NCI-H2107 treated with DMSO at 0.1 percent for 48 hours (cell line): ENCODE data around the gene C10orf95.

Experiments used
- DNase-seq: peaks from one replicate; lab custom pipeline; 2025; ENCODE audit not compliant: unreplicated experiment; lab: John Stamatoyannopoulos, UW

Gene C10orf95

DNA sequence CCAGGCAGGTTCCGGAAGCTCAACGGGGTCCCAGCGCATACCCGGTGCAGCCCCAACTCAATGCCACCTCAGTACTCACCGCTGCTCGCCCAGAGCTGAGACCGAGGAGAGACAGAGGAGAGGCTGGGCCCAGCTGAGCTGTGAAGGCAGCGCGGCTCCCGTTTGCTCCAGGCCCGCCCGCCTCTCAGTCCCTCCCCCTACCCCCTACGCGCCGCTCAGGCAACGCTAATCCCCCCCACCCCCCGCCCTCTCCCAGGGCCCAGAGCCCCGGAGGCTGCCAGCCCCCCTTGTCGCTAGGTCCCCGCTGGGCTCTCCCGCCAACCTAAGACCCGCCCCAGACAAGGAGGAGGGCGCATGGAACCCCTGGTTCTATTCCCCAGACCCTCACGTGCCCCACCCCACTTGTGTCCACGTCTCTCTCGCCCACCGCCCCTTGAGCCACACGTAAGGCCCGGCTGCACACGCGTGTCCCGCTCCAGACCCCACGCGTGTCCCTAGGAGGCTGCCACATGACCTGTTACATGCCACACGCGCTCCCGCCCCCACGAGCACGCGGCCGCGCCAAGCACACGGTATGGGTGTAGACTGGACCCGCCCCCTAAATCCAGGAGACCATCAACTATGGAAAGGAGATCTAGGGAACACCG lies 32.6 kb downstream of the C10orf95 start, which contains the start of gene PSD:
TSS of gene PSD (minus strand) at position 164 of the 647 bp plus-strand sequence. CDS start 1,747 bp downstream, outside the sequence.
- DNase-seq: peak; percentile 52

DNA sequence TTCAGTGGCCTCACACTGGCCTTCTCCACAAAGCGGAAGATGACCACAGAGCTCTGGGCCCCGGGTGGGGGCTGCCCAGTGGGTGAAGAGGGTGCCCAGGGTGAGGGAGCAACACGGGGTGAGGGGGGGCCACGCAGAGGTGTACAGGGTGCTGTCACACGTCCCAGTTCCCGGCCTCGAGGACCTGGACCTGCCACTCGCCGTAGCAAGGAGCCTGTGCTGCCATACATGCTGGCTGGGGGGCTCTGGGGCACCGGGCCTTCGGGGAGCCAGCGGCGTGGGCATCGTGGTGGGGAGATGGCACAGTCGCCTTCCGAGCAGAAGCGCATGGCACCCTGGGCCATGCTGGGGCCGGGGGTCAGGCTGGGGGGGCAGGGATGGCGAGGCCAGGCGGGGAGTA lies 34.6 kb downstream of the C10orf95 start:
- DNase-seq: no peak

DNA sequence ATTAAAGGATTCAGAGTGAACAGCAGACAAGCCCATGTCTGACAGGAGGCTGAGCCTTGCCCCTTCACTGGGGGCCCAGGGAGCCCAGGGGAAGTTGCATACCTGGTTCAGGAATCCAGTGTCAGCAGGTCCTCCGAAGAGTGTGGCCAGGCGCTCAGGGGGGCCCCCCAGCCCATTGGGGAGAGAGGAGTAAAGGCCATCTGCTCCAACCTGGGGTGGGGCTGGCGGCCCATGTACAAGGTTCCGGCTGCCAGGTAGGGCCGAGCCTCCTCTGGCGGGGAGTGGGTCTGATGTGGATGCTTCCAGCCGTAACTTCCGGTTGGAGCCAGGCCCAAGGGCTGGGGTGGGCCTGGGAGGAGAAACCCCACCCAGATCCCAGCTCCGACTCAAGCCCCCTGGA lies 35.1 kb downstream of the C10orf95 start:
- no peak for DNase-seq

DNA sequence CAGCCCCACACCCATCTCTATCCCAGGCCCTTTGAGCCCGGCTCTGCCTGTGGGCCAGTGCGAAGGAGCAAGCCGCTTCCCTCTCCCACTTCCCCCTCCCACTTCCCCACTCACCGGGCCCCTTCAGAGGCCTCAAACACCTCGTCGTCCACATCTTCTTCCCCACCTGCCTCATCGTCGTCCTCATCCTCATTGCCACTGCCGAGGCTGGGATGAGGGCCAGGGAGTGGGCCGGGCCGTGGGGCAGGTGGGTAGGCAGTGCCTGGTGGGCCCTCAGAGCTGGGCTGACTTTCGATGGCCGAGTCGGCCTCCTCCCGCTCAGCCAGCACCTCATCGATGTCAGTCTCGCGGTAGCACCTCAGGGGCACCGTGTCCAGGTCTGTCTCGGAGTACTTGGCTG lies 36.6 kb downstream of the C10orf95 start:
- no peak for DNase-seq

DNA sequence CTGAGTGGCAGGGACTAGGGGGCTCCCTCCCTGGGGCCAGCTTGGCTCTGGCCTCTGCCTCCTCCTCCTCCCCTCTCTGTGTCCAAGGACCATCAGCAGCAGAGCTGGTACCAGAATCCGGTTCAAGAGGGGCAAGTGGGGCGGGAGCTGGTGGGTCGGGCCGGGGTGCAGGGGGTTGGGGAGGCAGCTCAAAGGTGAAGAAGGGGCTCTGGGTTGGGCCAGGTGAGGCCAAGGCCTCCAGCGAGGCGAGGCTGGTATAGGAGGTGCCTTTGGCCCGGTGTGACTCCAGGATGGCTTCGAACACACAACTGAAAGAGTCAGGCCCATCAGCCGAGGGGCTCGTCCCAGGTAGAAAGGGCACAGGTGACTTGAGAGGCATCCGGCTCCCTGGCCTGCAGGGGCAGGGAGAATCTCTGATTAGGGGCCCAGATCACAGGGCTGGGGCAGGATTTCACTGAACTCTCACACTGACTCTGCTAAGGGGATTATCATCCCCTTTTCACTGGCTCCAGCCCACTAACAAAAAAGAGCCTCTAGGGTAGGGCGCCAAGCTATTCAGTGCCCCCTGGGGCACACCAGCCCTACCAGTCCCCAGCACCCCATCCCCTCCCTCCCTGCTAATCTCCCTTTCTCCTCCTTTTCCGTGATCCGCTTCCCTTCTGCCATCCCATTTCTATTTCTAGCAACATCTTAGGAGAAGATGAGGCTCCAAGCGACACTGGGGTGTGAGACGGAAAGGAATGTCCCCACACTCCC lies 37.4 kb downstream of the C10orf95 start:
- DNase-seq: no peak

DNA sequence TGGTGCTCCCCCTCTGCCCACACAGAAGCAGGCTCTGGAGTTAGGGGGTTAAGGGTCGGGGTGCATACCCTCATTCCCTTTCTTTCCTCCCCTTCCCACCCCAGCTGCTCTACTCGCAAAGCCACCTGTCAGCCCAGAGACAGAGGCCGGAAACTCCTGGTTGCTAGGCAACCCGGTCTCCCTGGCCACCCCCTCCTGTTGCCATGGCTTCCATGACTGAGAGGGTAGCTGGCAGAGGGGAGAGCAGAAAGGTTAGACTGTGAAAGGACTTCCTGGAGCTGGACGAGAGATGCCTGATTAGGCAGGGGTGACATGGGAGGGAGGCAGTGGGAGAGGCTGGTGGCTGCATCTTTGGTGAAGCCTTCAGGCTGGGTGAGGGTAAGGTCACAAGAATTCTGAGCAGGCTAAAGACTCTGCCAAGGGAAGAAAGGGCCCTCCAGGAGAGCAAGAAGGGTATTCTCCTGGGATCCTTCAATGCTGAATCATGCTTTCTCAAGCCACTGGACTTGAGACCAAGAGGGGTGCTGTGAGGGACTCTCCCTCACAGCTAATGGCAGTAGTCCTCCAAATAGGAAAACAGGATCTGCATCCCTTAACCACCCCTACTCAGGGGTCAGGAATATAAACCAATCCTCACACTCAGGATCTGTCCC lies 38.2 kb downstream of the C10orf95 start:
- peak; percentile 7 for DNase-seq

DNA sequence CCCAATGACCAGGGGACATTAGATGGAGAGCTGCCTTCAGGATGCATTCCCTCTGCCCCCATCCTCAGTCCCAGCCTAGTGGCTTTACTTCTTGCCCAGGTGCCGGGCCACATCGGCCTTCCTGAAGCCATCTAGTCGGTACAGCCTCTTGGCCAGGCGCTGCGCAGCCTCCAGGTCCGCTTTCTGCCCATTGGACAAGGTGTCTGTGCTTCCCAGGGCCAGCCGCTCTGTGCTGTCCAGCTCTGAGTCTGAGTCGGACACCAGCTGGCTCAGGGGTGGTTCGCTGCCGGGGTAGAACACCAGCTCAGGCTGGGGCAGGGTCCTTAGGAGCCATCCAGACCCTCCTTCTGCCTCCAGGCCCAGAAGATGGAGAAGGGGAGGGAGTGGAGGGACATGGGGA lies 39.0 kb downstream of the C10orf95 start:
- DNase-seq: no peak

DNA sequence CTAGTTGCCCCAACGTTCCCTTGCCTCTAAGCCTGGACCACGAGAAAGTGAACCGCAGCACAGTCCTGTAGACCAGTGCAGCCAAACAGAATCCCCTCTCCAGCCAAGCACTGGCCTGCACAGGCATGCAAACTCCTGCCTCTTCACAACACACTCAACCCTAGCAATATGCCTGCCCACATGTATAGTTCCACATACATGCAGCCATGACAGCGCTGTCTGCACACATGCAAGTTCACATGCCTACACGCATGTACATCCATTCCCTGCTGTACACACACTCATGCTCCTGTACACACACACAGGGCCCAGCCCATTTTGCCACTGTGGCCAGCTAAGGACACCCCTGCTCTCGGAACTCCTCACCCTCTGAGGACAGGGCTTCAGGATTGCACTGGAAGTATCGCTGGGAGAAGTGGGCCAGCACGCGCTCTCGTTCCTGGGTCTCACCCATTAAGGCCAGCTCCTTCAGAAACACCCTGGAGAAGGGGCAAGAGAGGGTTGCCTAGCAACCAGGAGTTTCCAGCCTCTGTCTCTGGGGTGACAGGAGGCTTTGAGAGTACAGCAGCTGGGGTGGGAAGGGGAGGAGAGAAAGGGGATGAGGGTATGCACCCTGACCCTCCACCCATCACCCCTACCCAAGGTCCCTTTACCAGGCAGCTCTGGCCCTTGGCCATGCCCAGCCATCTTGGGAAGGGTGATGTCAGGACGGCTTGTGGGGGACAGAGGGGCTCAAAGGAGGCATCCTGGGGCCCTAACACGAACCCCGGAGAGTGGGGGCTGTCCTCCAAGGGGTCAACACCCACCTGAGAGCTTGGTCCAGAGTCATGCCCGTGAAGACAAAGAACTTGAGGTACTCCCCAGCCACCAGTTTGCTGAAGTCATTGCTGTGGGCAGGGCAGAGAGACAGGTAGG lies 39.7 kb downstream of the C10orf95 start:
- DNase-seq: no peak

DNA sequence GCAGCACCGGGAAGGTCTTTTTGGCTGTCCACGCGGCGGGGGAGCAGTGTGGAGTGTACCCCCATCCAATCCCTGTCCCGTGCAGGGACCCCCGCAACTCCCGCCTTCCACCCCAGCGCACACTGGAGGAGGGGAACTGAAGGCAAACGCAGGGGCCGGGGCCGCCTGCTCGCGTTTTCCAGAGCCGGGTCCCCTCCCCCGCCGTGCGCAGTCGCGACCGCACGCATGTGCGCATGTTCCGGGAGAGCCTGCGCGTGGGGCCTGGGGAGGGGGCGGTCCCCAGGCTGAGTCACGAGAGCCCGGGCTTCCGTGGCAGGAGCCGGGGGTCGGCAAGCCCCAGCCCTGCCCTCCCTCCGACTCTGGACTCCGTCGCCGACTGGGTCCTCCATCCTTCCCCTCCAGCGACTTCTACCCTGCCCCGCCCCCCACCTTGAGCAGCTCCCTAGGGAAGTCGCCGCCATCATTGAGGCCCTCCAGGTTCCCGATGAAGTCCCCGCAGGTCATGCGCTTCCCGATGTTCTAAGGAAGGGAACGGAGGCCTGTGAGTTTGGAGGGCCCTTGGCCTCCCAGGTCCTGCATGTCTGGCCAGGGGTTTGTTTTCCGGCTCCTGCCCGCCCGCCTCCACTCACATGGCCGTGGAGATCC lies 40.8 kb downstream of the C10orf95 start:
- no peak for DNase-seq

DNA sequence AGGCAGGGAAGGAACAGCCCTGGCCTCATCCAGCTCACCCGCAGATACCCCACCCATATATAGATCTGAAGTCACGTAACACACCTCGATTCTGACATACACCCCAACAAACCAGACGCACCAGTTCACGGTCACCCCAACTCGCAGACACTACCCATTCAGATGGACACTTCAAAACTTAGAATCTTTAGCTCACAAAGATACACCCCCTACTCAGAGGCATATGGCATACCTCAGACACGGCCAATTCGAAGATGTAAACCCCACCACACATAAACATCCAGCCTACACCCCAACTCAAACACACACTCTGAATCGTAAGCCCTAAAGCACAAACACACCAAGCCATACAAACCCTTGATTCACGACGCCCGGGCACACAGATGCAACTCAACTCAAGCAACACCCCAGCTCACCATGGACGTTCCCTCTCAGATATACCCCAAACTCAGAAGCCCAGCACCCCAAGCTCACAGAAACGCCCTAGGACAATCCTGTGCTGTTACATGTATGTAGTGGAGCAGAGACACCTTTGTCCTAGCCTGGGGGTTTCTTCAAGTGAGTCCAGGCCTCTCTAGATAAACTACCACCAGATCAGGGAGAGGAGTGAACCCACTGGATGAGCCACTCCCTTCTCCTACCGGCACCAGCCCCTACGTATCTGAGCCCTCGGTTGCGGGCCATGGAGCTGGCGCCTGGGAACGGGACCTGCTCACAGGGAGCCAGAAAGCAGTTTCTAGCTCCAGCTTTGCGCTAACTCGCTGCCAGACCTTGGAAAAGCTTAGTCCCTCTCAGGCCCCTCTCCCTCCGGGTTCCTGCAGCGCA lies 41.5 kb downstream of the C10orf95 start:
- no peak for DNase-seq

DNA sequence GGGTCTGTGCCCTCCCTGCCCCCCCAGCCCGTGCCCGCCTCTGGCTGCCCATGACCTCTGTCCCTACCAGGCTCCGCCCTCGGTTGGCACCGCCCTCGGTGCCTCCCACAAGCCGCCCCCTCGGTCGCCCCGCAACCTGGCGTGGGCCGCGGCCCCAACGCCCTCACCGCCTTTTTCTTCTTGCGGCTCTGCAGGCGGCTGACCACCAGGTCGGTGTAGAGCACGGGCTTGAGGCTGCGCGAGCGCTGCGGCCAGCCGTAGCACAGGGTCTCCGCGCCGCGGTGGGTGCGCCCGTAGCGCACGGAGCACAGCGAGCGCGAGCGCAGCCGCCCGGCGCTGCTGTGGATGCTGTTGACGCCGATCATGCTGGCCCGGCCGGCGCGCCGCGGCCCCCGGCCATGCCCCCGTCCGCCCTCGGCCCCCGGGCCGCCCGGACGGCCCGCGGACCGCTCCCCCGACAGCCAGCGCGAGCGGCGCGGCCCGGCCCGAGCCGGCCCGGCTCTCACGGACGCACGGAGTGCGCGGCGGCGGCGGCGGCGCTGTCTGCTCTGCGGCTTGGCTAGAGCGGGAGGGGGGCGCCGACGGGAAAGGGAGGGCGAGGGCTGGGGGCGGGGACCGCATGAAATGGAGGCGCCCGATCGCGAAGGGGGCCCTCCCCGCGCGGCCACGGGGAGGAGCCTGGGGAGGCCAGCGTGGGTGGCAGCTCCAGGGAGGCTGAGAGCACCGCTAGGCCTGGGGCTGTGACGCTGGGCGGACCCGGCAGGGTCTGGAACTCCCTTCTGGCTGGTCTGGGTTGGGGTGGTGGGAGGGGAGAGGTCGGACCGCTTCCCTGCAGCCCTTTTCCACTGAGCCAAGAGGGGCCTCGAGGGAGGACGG lies 42.4 kb downstream of the C10orf95 start:
- DNase-seq: no peak

DNA sequence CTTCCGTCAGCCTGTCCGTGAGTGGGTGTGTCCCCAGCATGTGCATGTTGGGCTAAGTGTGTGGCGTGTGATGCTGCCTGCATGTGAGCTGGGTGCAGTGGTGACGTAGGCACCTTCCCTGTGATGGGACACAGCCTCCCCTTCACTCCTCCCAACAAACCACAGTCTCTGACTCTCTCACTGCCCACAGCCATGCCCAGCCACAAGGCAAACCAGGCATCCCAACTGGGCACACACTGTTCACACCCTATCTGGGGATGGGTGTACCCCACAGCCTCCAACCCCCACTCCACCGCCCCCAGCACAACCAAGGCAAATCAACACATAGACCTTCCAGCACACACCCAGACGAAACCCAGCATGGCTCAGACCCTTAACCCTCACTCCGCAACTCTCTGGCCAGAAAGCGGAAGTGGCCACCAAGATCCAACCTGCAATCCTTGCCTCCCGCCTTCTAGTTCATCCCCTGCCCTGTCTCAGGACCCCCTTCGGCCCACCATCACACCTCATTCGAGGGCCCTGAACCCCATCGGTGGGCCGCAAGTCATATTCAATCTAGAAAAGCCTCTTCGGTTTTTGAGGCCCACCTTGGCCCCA lies 43.1 kb downstream of the C10orf95 start:
- DNase-seq: no peak

DNA sequence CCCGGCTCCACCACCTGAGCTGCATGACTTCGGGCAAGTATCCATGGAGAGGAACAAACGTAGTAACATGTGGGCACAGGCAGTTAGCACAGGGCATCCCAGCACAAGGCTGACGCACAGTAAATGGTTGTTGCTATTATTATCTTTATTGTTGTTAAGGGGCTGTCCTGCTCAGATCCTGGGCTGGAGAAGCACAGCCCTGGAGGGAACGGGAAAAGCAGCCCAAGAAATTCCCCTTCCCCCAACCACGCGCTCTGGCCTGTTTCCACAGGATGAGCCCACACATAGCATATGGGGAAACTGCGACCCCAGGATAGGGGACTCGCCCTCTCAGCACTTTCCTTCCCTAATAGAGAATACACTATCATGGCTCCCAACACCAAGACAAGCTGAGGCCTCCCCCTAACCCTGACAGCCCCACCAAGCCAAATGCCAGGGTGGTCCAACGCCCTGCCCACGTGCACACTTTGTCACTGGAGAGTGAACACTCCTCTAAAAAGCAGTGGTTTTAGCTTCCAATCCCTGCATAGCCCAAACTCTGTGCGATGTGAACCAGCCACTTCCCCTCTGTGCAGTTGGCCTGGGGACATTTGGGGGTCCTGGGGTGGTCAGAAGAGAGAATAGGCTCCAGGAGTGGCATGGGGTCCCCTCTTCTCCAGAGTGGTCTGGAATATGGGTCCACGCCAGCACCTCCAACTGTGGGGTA lies 43.8 kb downstream of the C10orf95 start:
- no peak for DNase-seq

DNA sequence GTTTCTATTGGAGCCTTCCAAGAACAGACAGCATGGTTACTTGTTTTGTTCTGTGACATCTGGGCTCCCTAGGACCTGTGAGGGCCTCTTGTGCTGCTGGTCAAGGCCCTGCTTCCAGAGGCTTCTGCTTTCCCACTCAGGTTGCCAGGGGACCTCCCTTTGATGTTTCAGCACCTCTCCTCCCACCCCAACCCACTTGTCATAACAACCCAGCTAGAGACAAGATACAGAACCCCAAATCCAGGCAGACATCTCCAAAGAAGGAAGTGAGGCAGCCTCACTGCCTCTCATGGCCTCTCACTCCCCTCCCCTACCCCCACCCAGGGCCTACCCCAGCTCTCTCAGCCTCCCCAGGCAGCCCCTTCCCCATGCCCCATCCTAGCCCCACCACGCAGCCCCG lies 44.5 kb downstream of the C10orf95 start:
- DNase-seq: no peak

DNA sequence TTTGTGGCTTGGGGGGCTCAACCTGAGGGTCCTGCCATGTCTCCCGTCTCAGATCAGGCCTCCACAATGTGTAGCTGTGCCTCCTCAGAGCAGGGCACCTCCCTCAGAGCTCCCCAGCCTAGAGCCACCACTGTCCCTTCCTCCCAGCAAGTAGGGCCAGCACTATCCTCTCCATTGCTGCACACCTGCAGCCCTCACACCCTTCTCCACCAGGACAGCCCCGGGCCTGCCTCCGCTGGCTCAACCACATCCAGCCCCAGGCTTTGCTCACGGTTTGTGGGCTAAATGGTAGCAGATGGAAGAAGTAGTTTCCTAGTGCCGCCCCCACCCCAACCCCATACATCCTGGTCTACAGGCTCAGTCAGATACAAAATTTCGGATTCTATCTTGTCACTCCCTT lies 45.7 kb downstream of the C10orf95 start:
- no peak for DNase-seq

DNA sequence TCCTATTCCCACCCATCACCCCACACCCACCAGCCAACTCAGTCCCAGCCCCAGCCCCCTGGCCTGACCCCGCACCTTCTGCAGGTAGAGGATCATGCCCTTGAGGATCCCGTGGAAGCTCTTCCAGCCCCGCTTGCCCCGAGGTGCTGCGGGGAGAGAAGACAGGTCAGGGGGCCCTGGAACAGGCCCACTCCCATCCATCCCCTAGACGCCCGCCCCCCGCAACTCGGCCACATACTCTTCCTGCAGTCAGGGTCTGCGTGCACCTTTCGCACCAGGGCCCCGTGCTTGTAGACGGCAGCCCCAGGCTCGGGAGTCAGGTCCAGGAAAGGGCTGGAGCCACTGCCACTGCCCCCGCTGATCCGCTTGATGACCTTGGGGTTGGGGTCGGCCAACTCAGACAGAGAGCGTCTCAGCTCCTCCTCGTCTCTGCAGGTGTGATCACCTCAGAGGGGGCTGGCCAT lies 46.2 kb downstream of the C10orf95 start:
- DNase-seq: no peak

DNA sequence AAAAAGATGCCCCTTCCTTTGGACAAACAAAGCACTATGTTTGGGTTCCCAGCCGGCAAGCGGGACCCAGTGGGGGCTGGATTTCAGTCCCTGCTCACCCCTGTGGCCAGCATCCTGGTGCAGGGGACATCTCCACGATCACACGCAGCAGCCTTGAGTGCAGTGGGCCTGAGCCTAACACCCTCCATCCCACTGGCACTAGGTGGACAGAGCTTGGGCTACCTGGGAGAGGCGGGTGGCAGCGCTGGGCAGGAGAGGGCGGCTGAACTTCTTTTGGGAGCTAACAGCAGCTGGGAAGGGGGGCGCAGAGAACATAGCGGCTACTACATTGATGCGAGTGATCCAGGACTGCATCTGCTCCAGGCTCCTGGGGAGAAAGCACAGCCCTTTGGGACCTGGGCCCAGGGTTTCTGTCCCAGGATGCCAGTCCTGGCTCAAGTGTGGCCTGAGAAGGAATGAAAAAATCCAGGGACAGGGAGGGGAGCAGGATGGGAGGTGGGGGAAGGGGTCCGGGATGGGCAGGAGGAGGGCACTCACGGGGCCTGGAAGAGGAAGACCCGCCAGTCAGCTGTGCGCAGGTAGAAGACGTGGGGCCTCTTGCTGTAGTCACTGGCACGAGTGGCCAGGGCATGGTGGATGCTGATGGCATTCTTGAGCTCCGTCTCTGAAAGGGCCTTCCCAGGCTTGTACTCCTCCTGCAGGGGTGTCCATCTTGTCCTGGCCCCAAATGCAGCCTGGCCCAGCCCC lies 46.8 kb downstream of the C10orf95 start:
- no peak for DNase-seq
